GM18519 (cell line): ENCODE results near the gene CYSLTR1.
"Not testable (repeated sequence)": the region's sequence is repeated elsewhere in the genome, so short reads cannot be mapped to it uniquely, and the experiment has no call there.

ENCODE experiments used
- ATAC-seq: cut with Tn5 transposase; IDR thresholded peaks from one replicate; pipeline ENCODE4 v1.9.1; 2021; ENCODE audit warnings: mild to moderate bottlenecking, moderate library complexity; ENCODE audit not compliant: unreplicated experiment, low FRiP score

The CYSLTR1 gene

DNA sequence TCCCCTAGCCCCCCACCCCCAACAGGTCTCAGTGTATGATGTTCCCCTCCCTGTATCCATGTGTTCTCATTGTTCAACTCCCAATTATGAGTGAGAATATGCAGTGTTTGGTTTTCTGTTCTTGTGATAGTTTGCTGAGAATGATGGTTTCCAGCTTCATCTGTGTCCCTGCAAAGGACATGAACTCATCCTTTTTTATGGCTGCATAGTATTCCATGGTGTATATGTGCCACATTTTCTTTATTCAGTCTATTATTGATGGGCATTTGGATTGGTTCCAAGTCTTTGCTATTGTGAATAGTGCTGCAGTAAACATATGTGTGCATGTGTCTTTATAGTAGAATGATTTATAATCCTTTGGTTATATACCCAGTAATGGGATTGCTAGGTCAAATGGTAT, 101.4 kb downstream of the CYSLTR1 start:
- not testable (repeated sequence) for ATAC-seq
